Fibroblast of the conjunctiva (primary cell): Measurements from ENCODE around the gene CD84.
"Not testable (repeated sequence)": the region's sequence is repeated elsewhere in the genome, so short reads cannot be mapped to it uniquely, and the experiment has no call there.

ENCODE experiments used
- DNase-seq: peaks from one replicate; pipeline ENCODE4 v3.0.0-alpha.2; 2010; ENCODE audit warnings: low read depth

CD84 gene

GRCh38 chr1:160579216-160579701, at the start of gene CD84:
TSS of gene CD84 (minus strand) at chr1:160579496. CDS start at chr1:160579437, 59 bp downstream.
- no peak for DNase-seq

- no peak for DNase-seq
Observed at GRCh38 chr1:160628799-160629263, 49.5 kb upstream of the CD84 start.

- DNase-seq, result not testable (repeated sequence)
Observed at GRCh38 chr1:160627677-160628289, 48.5 kb upstream of the CD84 start.

GRCh38 chr1:160626509-160627342, 47.4 kb upstream of the CD84 start:
- no peak for DNase-seq

GRCh38 chr1:160625725-160626498, 46.6 kb upstream of the CD84 start:
- no peak for DNase-seq

GRCh38 chr1:160625321-160625720, 46.0 kb upstream of the CD84 start:
- no peak for DNase-seq

GRCh38 chr1:160624464-160624863, 45.2 kb upstream of the CD84 start:
- DNase-seq, result no peak

GRCh38 chr1:160623862-160624261, 44.6 kb upstream of the CD84 start:
- no peak for DNase-seq

- DNase-seq, result no peak
Observed at GRCh38 chr1:160623227-160623633, 43.9 kb upstream of the CD84 start.

- no peak for DNase-seq
Observed at GRCh38 chr1:160622501-160623226, 43.4 kb upstream of the CD84 start.

GRCh38 chr1:160621633-160622413, 42.5 kb upstream of the CD84 start:
- DNase-seq, result no peak

GRCh38 chr1:160620942-160621632, 41.8 kb upstream of the CD84 start:
- DNase-seq, result no peak

GRCh38 chr1:160619742-160620277, 40.5 kb upstream of the CD84 start:
- no peak for DNase-seq

GRCh38 chr1:160618763-160619274, 39.5 kb upstream of the CD84 start:
- DNase-seq, result no peak

- DNase-seq, result no peak
Observed at GRCh38 chr1:160618327-160618726, 39.0 kb upstream of the CD84 start.

- no peak for DNase-seq
Observed at GRCh38 chr1:160615660-160616059, 36.4 kb upstream of the CD84 start.

- DNase-seq, result no peak
Observed at GRCh38 chr1:160614410-160614809, 35.1 kb upstream of the CD84 start.

GRCh38 chr1:160612613-160613218, 33.4 kb upstream of the CD84 start:
- DNase-seq, result no peak

GRCh38 chr1:160610569-160611242, 31.4 kb upstream of the CD84 start:
- no peak for DNase-seq
